ENCODE data around the gene FARS2. TPM values are rescaled to one million over a fixed set of nuclear protein-coding genes. Genes with fewer than 3 reads are reported as not detected.

Gene FARS2
- total and polyA plus RNA-seq, 2 donors (not counting 3 experiments of a cell fraction or from before 2014, with no cell fraction given), result 20.2 to 20.5 TPM

- no peak overlapping the region for H3K4me3 ChIP-seq (replicated peaks in 1 of 3; ENCODE audit: insufficient read depth in 1 of 3, low read depth in 1 of 3, low read length in 3 of 3)
- no peaks in the 10 kb centered on the region for H3K9me3 ChIP-seq (replicated peaks; ENCODE audit: control insufficient read depth, insufficient read depth, low read length)
- no peaks in the 10 kb centered on the region for H3K9me1 ChIP-seq (replicated peaks; ENCODE audit: control insufficient read depth, extremely low read depth, insufficient read depth, low read length)
- FAIRE-seq (no peak), DNase-seq (ENCODE audit: low read depth, low spot score) (no peak)
- no peak for TF ChIP-seq FOS (IDR thresholded peaks at IDR 0.05; ENCODE audit: borderline replicate concordance, insufficient read depth, low read length)
- TF ChIP-seq POLR2AphosphoS5 (IDR thresholded peaks at IDR 0.05; ENCODE audit: insufficient read depth, low read depth, low read length), result no peak
- no peak for TF ChIP-seq MAX (IDR thresholded peaks at IDR 0.05; ENCODE audit: insufficient read depth, insufficient read length)
- no peak for TF ChIP-seq JUN (IDR thresholded peaks at IDR 0.05; ENCODE audit: borderline replicate concordance, insufficient read depth, insufficient read length, low read depth)
- no peak for TF ChIP-seq POLR2A (IDR thresholded peaks at IDR 0.05; ENCODE audit: low read depth, low read length)
- TF ChIP-seq EZH2 (IDR thresholded peaks at IDR 0.05; ENCODE audit: borderline replicate concordance, low read depth, low read length, severe bottlenecking), result no peak
- TF ChIP-seq GATA2 (IDR thresholded peaks at IDR 0.05; ENCODE audit: insufficient read depth, insufficient read length, low read depth, low read length), result no peak
- TF ChIP-seq CTCF (IDR thresholded peaks at IDR 0.05; ENCODE audit: extremely low read depth in 1 of 2, insufficient read depth in 1 of 2, low read depth in 1 of 2, low read length in 2 of 2), result no peak
- no peak for TF ChIP-seq MYC (IDR thresholded peaks at IDR 0.05; ENCODE audit: low read depth, low read length)
- H3K27me3 ChIP-seq (ENCODE audit: control insufficient read depth in 2 of 2, insufficient read depth in 2 of 2, low read length in 2 of 2), result no peaks in the 10 kb centered on the region
- CTCF ChIA-PET, result interaction anchor here (1.4 kb wide), 1 partner anchor 11 kb away, joined by 3 read pairs; no protein-coding TSS in a partner anchor
- intact Hi-C loops (cut with micrococcal nuclease), result no loop called here
- H3K4me1 ChIP-seq (ENCODE audit: control insufficient read depth, extremely low read depth, insufficient read depth, low read length), result no peaks in the 10 kb centered on the region
- H3K79me2 ChIP-seq (ENCODE audit: control insufficient read depth, insufficient read depth, low read length), result no peaks in the 10 kb centered on the region
- H3K36me3 ChIP-seq (ENCODE audit: control insufficient read depth in 2 of 2, extremely low read depth in 1 of 2, insufficient read depth in 2 of 2, low read length in 2 of 2), result no peaks in the 10 kb centered on the region
- H2AFZ ChIP-seq (ENCODE audit: low read depth, low read length), result no peak overlapping the region
- no peak overlapping the region for H3K4me2 ChIP-seq (ENCODE audit: insufficient read depth, low read length)
- H3K9ac ChIP-seq (replicated peaks; ENCODE audit: extremely low read depth, insufficient read depth, low read length), result no peak overlapping the region
- no peaks in the 10 kb centered on the region for H4K20me1 ChIP-seq (replicated peaks; ENCODE audit: control insufficient read depth, extremely low read depth, insufficient read depth, low read length)
- POLR2A ChIA-PET, result no interaction called here
- dilution Hi-C loops (cut with MboI; ENCODE audit: extremely low pct_ligation_motif_present, low sequenced_read_pairs), result no loop called here
- H3K27ac ChIP-seq (ENCODE audit: insufficient read depth, low read depth, low read length), result no peak overlapping the region
- no TSS peak for BruUV-seq (replicated peaks)
These were observed 399.5 kb downstream of the FARS2 start for GRCh38 chr6:5660772-5661171.
